HEK293T (cell line): Measurements from ENCODE around the gene SYNPO2.

ENCODE experiments used
- CTCF ChIA-PET: fragments of 350-600 bp; formaldehyde crosslinking; extraction: SDS; loops from one replicate; lab custom pipeline; 2021; ENCODE audit warnings: antibody characterized with exemption, inconsistent platforms; lab: Yijun Ruan, JAX
- POLR2A ChIA-PET: fragments of 350-600 bp; formaldehyde crosslinking; extraction: SDS; loops from one replicate; lab custom pipeline; 2020; ENCODE audit warnings: antibody characterized with exemption, inconsistent platforms; lab: Yijun Ruan, JAX
- DNase-seq: peaks from one replicate; pipeline ENCODE4 v3.0.0; 2012; ENCODE audit warnings: mixed read lengths; ENCODE audit errors: extremely low spot score
- ARNT ChIP-seq: fragments of 450-650 bp; IDR thresholded peaks from 2 replicates; pipeline ENCODE4 v1.6.1; 2017; ENCODE audit warnings: mild to moderate bottlenecking
- BHLHE40 ChIP-seq: fragments of 450-650 bp; IDR thresholded peaks from 2 replicates; pipeline ENCODE4 v1.6.1; 2016; ENCODE audit warnings: mild to moderate bottlenecking, moderate library complexity, borderline replicate concordance
- CTBP1 ChIP-seq: fragments of 450-650 bp; IDR thresholded peaks from 2 replicates; pipeline ENCODE4 v1.6.1; 2016; ENCODE audit warnings: borderline replicate concordance
- ELF4 ChIP-seq: fragments of 450-650 bp; IDR thresholded peaks from 2 replicates; pipeline ENCODE4 v1.6.1; 2017; ENCODE audit warnings: antibody characterized with exemption
- FOXA1 ChIP-seq: fragments of 450-650 bp; IDR thresholded peaks from 2 replicates; pipeline ENCODE4 v1.6.1; 2016; ENCODE audit warnings: mild to moderate bottlenecking
- FOXK2 ChIP-seq: fragments of 450-650 bp; IDR thresholded peaks from 2 replicates; pipeline ENCODE4 v1.6.1; 2016; ENCODE audit warnings: mild to moderate bottlenecking
- FOXM1 ChIP-seq: fragments of 450-650 bp; IDR thresholded peaks from 2 replicates; pipeline ENCODE4 v1.6.1; 2017; ENCODE audit warnings: mild to moderate bottlenecking, borderline replicate concordance
- HDGF ChIP-seq: fragments of 450-650 bp; IDR thresholded peaks from 2 replicates; pipeline ENCODE4 v1.6.1; 2017; ENCODE audit warnings: antibody characterized with exemption, borderline replicate concordance
- L3MBTL2 ChIP-seq: fragments of 450-650 bp; conservative IDR thresholded peaks from 2 replicates; pipeline ENCODE4 v1.6.1; 2016; ENCODE audit warnings: mild to moderate bottlenecking
- LEF1 ChIP-seq: fragments of 450-650 bp; IDR thresholded peaks from 2 replicates; pipeline ENCODE4 v1.6.1; 2017; ENCODE audit warnings: mild to moderate bottlenecking, borderline replicate concordance
- NFRKB ChIP-seq: fragments of 450-650 bp; IDR thresholded peaks from 2 replicates; pipeline ENCODE4 v1.6.1; 2016; ENCODE audit warnings: mild to moderate bottlenecking, moderate library complexity
- PKNOX1 ChIP-seq: fragments of 450-650 bp; IDR thresholded peaks from 2 replicates; pipeline ENCODE4 v1.6.1; 2016
- SP1 ChIP-seq: fragments of 450-650 bp; IDR thresholded peaks from 2 replicates; pipeline ENCODE4 v1.6.1; 2017
- SUZ12 ChIP-seq: fragments of 450-650 bp; IDR thresholded peaks from 2 replicates; pipeline ENCODE4 v1.6.1; 2016; ENCODE audit warnings: mild to moderate bottlenecking
- TARDBP ChIP-seq: fragments of 450-650 bp; IDR thresholded peaks from 2 replicates; pipeline ENCODE4 v1.6.1; 2016
- ZNF384 ChIP-seq: fragments of 450-650 bp; IDR thresholded peaks from 2 replicates; pipeline ENCODE4 v1.6.1; 2016

Gene SYNPO2

DNA sequence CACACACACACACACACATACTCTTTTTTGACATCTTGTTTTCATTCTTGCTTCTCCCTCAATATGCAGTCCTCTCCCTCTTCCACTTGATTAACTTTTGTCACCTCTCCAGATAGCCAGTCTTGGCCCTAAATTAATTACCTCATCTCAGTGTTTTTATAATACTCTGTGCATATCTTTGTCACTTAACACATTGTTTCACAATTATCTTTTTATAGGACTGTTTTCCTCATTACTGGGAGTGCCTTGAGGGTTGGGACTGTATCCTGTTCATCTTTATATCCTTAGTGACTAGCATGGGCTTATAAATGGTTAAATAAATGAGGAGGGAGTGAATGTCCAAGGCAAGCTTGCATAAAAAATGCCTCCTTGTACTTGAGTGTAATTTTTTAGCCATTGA lies 33.1 kb downstream of the SYNPO2 start:
- no peak for DNase-seq
- TF ChIP-seq L3MBTL2 (no peak), HDGF (no peak), FOXM1 (no peak), CTBP1 (no peak), ARNT (no peak), SP1 (no peak), SUZ12 (no peak), ELF4 (no peak), TARDBP (no peak)
- ChIA-PET POLR2A (no interaction called here), CTCF (no interaction called here)

DNA sequence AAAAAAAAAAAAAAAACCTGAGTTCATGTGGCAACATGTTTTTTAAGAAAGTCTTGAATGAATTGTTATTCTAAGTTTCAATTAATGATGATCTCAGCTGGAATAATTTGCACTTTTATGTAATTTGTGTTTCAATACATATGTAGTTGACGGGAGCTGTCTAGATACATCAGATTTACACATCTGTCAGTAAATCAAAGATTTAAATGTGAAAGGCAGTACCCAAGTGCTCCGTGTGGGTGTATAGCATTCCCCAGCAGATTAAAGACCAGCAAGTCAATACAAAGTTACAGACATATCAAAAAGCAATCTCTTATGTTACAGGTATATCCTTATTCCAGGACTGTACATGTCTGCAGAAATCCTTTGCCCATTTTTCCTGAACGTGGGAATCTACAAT lies 35.2 kb downstream of the SYNPO2 start:
- POLR2A ChIA-PET: no interaction called here
- CTCF ChIA-PET: no interaction called here
- DNase-seq: no peak
- no peak for TF ChIP-seq SP1
- no peak for TF ChIP-seq L3MBTL2
- TF ChIP-seq NFRKB: no peak
- no peak for TF ChIP-seq FOXM1
- no peak for TF ChIP-seq LEF1
- TF ChIP-seq ARNT: no peak
- no peak for TF ChIP-seq CTBP1
- TF ChIP-seq FOXA1: no peak
- TF ChIP-seq SUZ12: no peak
- no peak for TF ChIP-seq HDGF
- TF ChIP-seq ELF4: no peak
- no peak for TF ChIP-seq PKNOX1
- TF ChIP-seq TARDBP: no peak
- no peak for TF ChIP-seq BHLHE40
- no peak for TF ChIP-seq FOXK2
- no peak for TF ChIP-seq ZNF384

- TF ChIP-seq PKNOX1 (no peak), FOXK2 (no peak), ZNF384 (no peak), SUZ12 (no peak), HDGF (no peak), LEF1 (no peak), FOXA1 (no peak), NFRKB (no peak), BHLHE40 (no peak), ARNT (no peak), CTBP1 (no peak), TARDBP (no peak), SP1 (no peak), ELF4 (no peak), L3MBTL2 (no peak), FOXM1 (no peak)
- no peak for DNase-seq
- ChIA-PET POLR2A (no interaction called here), CTCF (no interaction called here)
Observed at GRCh38 chr4:118927974-118928373, 39.3 kb downstream of the SYNPO2 start.

GRCh38 chr4:118930255-118930654 lies 41.6 kb downstream of the SYNPO2 start:
- TF ChIP-seq SUZ12 (no peak), NFRKB (no peak), ZNF384 (no peak), ELF4 (no peak), LEF1 (no peak), SP1 (no peak), CTBP1 (no peak), FOXA1 (no peak), L3MBTL2 (no peak), BHLHE40 (no peak), ARNT (no peak), FOXM1 (no peak), PKNOX1 (no peak), FOXK2 (no peak), TARDBP (no peak), HDGF (no peak)
- CTCF ChIA-PET: no interaction called here
- POLR2A ChIA-PET: no interaction called here

GRCh38 chr4:118931786-118932185 lies 43.1 kb downstream of the SYNPO2 start:
- CTCF ChIA-PET: no interaction called here
- DNase-seq: no peak
- TF ChIP-seq ARNT (no peak), TARDBP (no peak), BHLHE40 (no peak), PKNOX1 (no peak), CTBP1 (no peak), ZNF384 (no peak), FOXA1 (no peak), SP1 (no peak), L3MBTL2 (no peak), HDGF (no peak), NFRKB (no peak), SUZ12 (no peak), FOXM1 (no peak), FOXK2 (no peak), LEF1 (no peak), ELF4 (no peak)
- POLR2A ChIA-PET: no interaction called here

More at GRCh38 chr4:118930255-118930654, 41.6 kb downstream of the SYNPO2 start:
- DNase-seq: no peak
